K562 (cell line): Measurements from ENCODE around the gene FBXL2. TPM values are rescaled to one million over a fixed set of nuclear protein-coding genes. Genes with fewer than 3 reads are reported as not detected.

Source experiments
- CBFA2T3 ChIP-seq: fragments of 450-650 bp; IDR thresholded peaks from 2 replicates; pipeline ENCODE4 v1.6.1; 2017
- CTBP1 ChIP-seq: fragments of 450-650 bp; IDR thresholded peaks from 2 replicates; pipeline ENCODE4 v1.6.1; 2016; ENCODE audit warnings: borderline replicate concordance
- HES1 ChIP-seq: fragments of 450-650 bp; IDR thresholded peaks from 2 replicates; pipeline ENCODE4 v1.6.1; 2016; ENCODE audit warnings: low read depth, mild to moderate bottlenecking, moderate library complexity
- HMGXB4 ChIP-seq: sonication (generic); formaldehyde crosslinking; IDR thresholded peaks from 2 replicates; pipeline ENCODE4 v1.8.1; 2023; ENCODE audit warnings: mild to moderate bottlenecking, missing genetic modification reagents
- HNRNPK ChIP-seq: fragments of 200-400 bp; formaldehyde crosslinking; IDR thresholded peaks from one replicate; pipeline ENCODE4 v1.6.1; 2018; ENCODE audit warnings: mild to moderate bottlenecking, low read depth, low read length; ENCODE audit not compliant: poor library complexity, severe bottlenecking
- RNF2 ChIP-seq: sonication (generic); IDR thresholded peaks from 2 replicates; pipeline ENCODE4 v1.6.1; 2016
- SMARCB1 ChIP-seq: IDR thresholded peaks from 2 replicates; pipeline ENCODE4 v1.6.1; 2011; ENCODE audit warnings: improper control_type of control experiment, low read depth; ENCODE audit not compliant: insufficient read length
- YBX1 ChIP-seq: fragments of 450-650 bp; IDR thresholded peaks from 2 replicates; pipeline ENCODE4 v1.7.1; 2016; ENCODE audit warnings: mild to moderate bottlenecking
- ZBTB11 ChIP-seq, 3 experiments: fragments of 200-800 bp in 1 of 3; fragments of 250-450 bp in 1 of 3; fragments of 450-650 bp in 1 of 3; sonication (Bioruptor Pico) in 1 of 3; sonication (Bioruptor generic) in 1 of 3; formaldehyde crosslinking in 1 of 3; IDR thresholded peaks; 2 replicates each; pipeline versions ENCODE4 v1.6.1 to v1.8.0; 2016 to 2022; ENCODE audit warnings: mild to moderate bottlenecking in 2 of 3, missing genetic modification characterization in 2 of 3, missing compliant biosample characterization in 1 of 3, moderate library complexity in 1 of 3
- ZBTB17 ChIP-seq: fragments of 450-650 bp; formaldehyde crosslinking; IDR thresholded peaks from 2 replicates; pipeline ENCODE4 v1.4.0; 2020; ENCODE audit warnings: mild to moderate bottlenecking
- ZBTB33 ChIP-seq: sonication (generic); formaldehyde crosslinking; IDR thresholded peaks from 2 replicates; pipeline ENCODE4 v1.8.1; 2023; ENCODE audit warnings: mild to moderate bottlenecking, missing genetic modification reagents
- ZNF140 ChIP-seq: fragments of 250-450 bp; sonication (Bioruptor Pico); IDR thresholded peaks from 2 replicates; pipeline ENCODE4 v1.8.0; 2021; ENCODE audit warnings: moderate library complexity, mild to moderate bottlenecking, inconsistent platforms
- ZNF511 ChIP-seq: sonication (generic); formaldehyde crosslinking; IDR thresholded peaks from 2 replicates; pipeline ENCODE4 v1.8.0; 2022; ENCODE audit warnings: mild to moderate bottlenecking, missing genetic modification reagents
- polyA plus RNA-seq, 8 experiments: library from polyadenylated mRNA; depleted of rRNA in 4 of 8; stranded (reverse) in 5 of 8; unstranded in 3 of 8; fragments of >200 nt; fragmentation: Nextera tagmentation in 2 of 8; fragmentation: Illumina TruSeq in 1 of 8; extraction: Ambion mirVana in 2 of 8; extraction: Trizol in 1 of 8; gene quantifications; 2 replicates each; pipeline versions ENCODE4 v1.2.1 to v1.2.3, GENCODE V29; 2011 to 2014; ENCODE audit warnings: inconsistent platforms in 1 of 8, missing spikeins in 1 of 8
- total RNA-seq, 7 experiments: library from RNA; depleted of rRNA in 6 of 7; stranded (reverse); fragments of >200 nt in 6 of 7; fragmentation: Illumina TruSeq in 2 of 7; extraction: Trizol in 2 of 7; gene quantifications; 2 replicates each; pipeline versions ENCODE4 v1.2.1 to v1.2.3, GENCODE V29; 2011 to 2021; ENCODE audit warnings: low replicate concordance in 1 of 7

FBXL2 gene
- total and polyA plus RNA-seq, 9 of the 15 experiments (the other 6 are each of a cell fraction or from before 2014, with no cell fraction given) = 1.3 to 6.9 (median 1.9) TPM

- TF ChIP-seq ZNF511 (CRISPR knock-in tag) (no peak), ZBTB17 (no peak), HMGXB4 (no peak), ZNF140 (no peak), HNRNPK (no peak), YBX1 (no peak), SMARCB1 (no peak), ZBTB33 (CRISPR knock-in tag) (no peak), RNF2 (no peak), HES1 (no peak), ZBTB11 (CRISPR knock-in tag; IDR thresholded peaks at IDR 0.05) (no peak), CTBP1 (no peak), CBFA2T3 (no peak)
- TF ChIP-seq, all 486 proteins: peak for 0
Observed at GRCh38 chr3:33377931-33378330, 100.7 kb downstream of the FBXL2 start (continued).
